H1 (cell line): ENCODE results near the gene RTCA. TPM values are rescaled to one million over a fixed set of nuclear protein-coding genes. Genes with fewer than 3 reads are reported as not detected.

Experiments
- CTCF ChIA-PET: fragments of 300-600 bp; sonication (Branson Sonifier 250); formaldehyde crosslinking; loops from one replicate; lab custom pipeline; 2021; ENCODE audit not compliant: partially characterized antibody; lab: Charles Lee
- POLR2A ChIA-PET: fragments of 300-600 bp; sonication (Branson Sonifier 250); formaldehyde crosslinking; loops from one replicate; lab custom pipeline; 2021; ENCODE audit warnings: inconsistent platforms; ENCODE audit not compliant: partially characterized antibody; lab: Charles Lee
- DNase-seq, 2 experiments: peaks; one replicate each; pipeline versions ENCODE4 v3.0.0 to v3.0.0-alpha.2; 2010 to 2022; ENCODE audit warnings: low spot score in 2 of 2, low read depth in 1 of 2, mixed read lengths in 1 of 2
- FAIRE-seq: peaks from 2 replicates; lab custom pipeline; 2011; peaks lifted over from hg19 to GRCh38; lab: Jason Lieb, UNC
- H2AFZ ChIP-seq: 2 replicates; pipeline ENCODE4 v1.8.1; 2012; ENCODE audit warnings: low read length, inconsistent platforms
- H2AK5ac ChIP-seq: 2 replicates; pipeline ENCODE4 v1.6.1; 2013; ENCODE audit warnings: low read depth, low read length
- H2BK120ac ChIP-seq: replicated peaks from 2 replicates; pipeline ENCODE3; 2013; ENCODE audit warnings: low read depth, low read length, inconsistent platforms
- H2BK12ac ChIP-seq: 2 replicates; pipeline ENCODE4 v1.6.1; 2013; ENCODE audit warnings: low read depth, low read length
- H2BK15ac ChIP-seq: 2 replicates; pipeline ENCODE4 v1.6.1; 2013; ENCODE audit warnings: low read length
- H2BK20ac ChIP-seq: 2 replicates; pipeline ENCODE4 v1.6.1; 2013; ENCODE audit warnings: low read length
- H2BK5ac ChIP-seq: 2 replicates; pipeline ENCODE4 v1.6.1; 2013; ENCODE audit warnings: low read depth, low read length
- H3K14ac ChIP-seq: 2 replicates; pipeline ENCODE4 v1.6.1; 2013; ENCODE audit warnings: inconsistent platforms; ENCODE audit not compliant: insufficient read length
- H3K18ac ChIP-seq: 2 replicates; pipeline ENCODE4 v1.6.1; 2013; ENCODE audit warnings: low read length; ENCODE audit errors: extremely low read depth
- H3K23ac ChIP-seq: 2 replicates; pipeline ENCODE4 v1.6.1; 2013; ENCODE audit warnings: inconsistent platforms; ENCODE audit not compliant: insufficient read length
- H3K23me2 ChIP-seq: 2 replicates; pipeline ENCODE4 v1.6.1; 2013; ENCODE audit warnings: low read depth, low read length
- H3K27ac ChIP-seq: 2 replicates; pipeline ENCODE4 v1.6.1; 2011; ENCODE audit warnings: low read depth, low read length, inconsistent platforms
- H3K27me3 ChIP-seq, 4 experiments: replicated peaks in 1 of 4; 1 replicate in 1 of 4; 2 replicates in 3 of 4; pipeline versions ENCODE4 v1.6.1 to v1.8.1; 2011 to 2013; ENCODE audit warnings: low read length in 3 of 4, mild to moderate bottlenecking in 3 of 4, inconsistent platforms in 2 of 4, mixed read lengths in 2 of 4, moderate library complexity in 1 of 4; ENCODE audit not compliant: control insufficient read depth in 3 of 4, insufficient read depth in 3 of 4; ENCODE audit errors: extremely low read depth in 1 of 4
- H3K36me3 ChIP-seq, 4 experiments: 2 replicates each; pipeline versions ENCODE4 v1.6.1 to v1.8.1; 2011 to 2013; ENCODE audit warnings: mild to moderate bottlenecking in 4 of 4, low read length in 3 of 4, moderate library complexity in 2 of 4, control low read depth in 1 of 4, inconsistent platforms in 1 of 4; ENCODE audit not compliant: insufficient read depth in 4 of 4, control insufficient read depth in 2 of 4
- H3K4ac ChIP-seq: replicated peaks from 2 replicates; pipeline ENCODE3; 2013; ENCODE audit warnings: low read length, low read depth, mixed read lengths, inconsistent platforms; ENCODE audit not compliant: insufficient read length
- H3K4me1 ChIP-seq, 4 experiments: replicated peaks in 1 of 4; 1 replicate in 1 of 4; 2 replicates in 3 of 4; pipeline versions ENCODE4 v1.6.1 to v1.8.1; 2011 to 2013; ENCODE audit warnings: low read length in 3 of 4, inconsistent platforms in 2 of 4, mixed read lengths in 1 of 4; ENCODE audit not compliant: insufficient read depth in 4 of 4, control insufficient read depth in 3 of 4
- H3K4me2 ChIP-seq, 2 experiments: 2 replicates each; pipeline versions ENCODE4 v1.6.1 to v1.8.1; 2011 to 2013; ENCODE audit warnings: low read depth in 2 of 2, low read length in 2 of 2, control low read depth in 1 of 2, inconsistent platforms in 1 of 2, mild to moderate bottlenecking in 1 of 2; ENCODE audit not compliant: insufficient read depth in 1 of 2
- H3K4me3 ChIP-seq, 4 experiments: fragments of 200-600, 300-600 bp in 1 of 4; sonication (generic), shearing (Covaris generic), sonication (Bioruptor Twin) in 1 of 4; 2 replicates each; pipeline versions ENCODE4 v1.5.1 to v1.8.1; 2011 to 2016; ENCODE audit warnings: low read length in 4 of 4, low read depth in 3 of 4, control low read depth in 2 of 4, inconsistent platforms in 2 of 4, mild to moderate bottlenecking in 2 of 4, mixed read lengths in 1 of 4, moderate library complexity in 1 of 4; ENCODE audit not compliant: insufficient read depth in 2 of 4; ENCODE audit errors: extremely low read depth in 1 of 4
- H3K56ac ChIP-seq: replicated peaks from 2 replicates; pipeline ENCODE3; 2013; ENCODE audit warnings: low read depth, mild to moderate bottlenecking, mixed read lengths, low read length, inconsistent platforms; ENCODE audit not compliant: insufficient read length
- H3K79me1 ChIP-seq: 2 replicates; pipeline ENCODE4 v1.6.1; 2013; ENCODE audit warnings: low read depth, low read length, control low read depth
- H3K79me2 ChIP-seq, 2 experiments: 2 replicates each; pipeline versions ENCODE4 v1.6.1 to v1.8.1; 2012 to 2013; ENCODE audit warnings: low read length in 2 of 2, mild to moderate bottlenecking in 2 of 2, inconsistent platforms in 1 of 2; ENCODE audit not compliant: insufficient read depth in 2 of 2, control insufficient read depth in 1 of 2
- H3K9ac ChIP-seq, 4 experiments: replicated peaks in 1 of 4; 1 replicate in 1 of 4; 2 replicates in 3 of 4; pipeline versions ENCODE4 v1.6.1 to v1.8.1; 2011 to 2013; ENCODE audit warnings: low read depth in 3 of 4, low read length in 3 of 4, control low read depth in 2 of 4, mild to moderate bottlenecking in 2 of 4, moderate library complexity in 2 of 4, inconsistent platforms in 1 of 4; ENCODE audit errors: extremely low read depth in 1 of 4
- H3K9me3 ChIP-seq, 2 experiments: 2 replicates each; pipeline versions ENCODE4 v1.6.1 to v1.8.1; 2012 to 2013; ENCODE audit warnings: mild to moderate bottlenecking in 2 of 2, moderate library complexity in 2 of 2, control low read depth in 1 of 2, inconsistent platforms in 1 of 2, low read depth in 1 of 2, low read length in 1 of 2, mixed read lengths in 1 of 2; ENCODE audit not compliant: insufficient read depth in 2 of 2
- H4K20me1 ChIP-seq, 2 experiments: replicated peaks in 1 of 2; 2 replicates each; pipeline versions ENCODE3 to v1.8.1; 2011 to 2013; ENCODE audit warnings: inconsistent platforms in 2 of 2, low read length in 2 of 2, mild to moderate bottlenecking in 1 of 2; ENCODE audit not compliant: insufficient read depth in 2 of 2, control insufficient read depth in 1 of 2
- H4K5ac ChIP-seq: 2 replicates; pipeline ENCODE4 v1.6.1; 2013; ENCODE audit warnings: low read length, low read depth, mixed read lengths, inconsistent platforms; ENCODE audit not compliant: insufficient read length
- H4K8ac ChIP-seq: 2 replicates; pipeline ENCODE4 v1.8.0; 2013; ENCODE audit warnings: mild to moderate bottlenecking, moderate library complexity, low read length, inconsistent platforms; ENCODE audit not compliant: insufficient read depth; ENCODE audit errors: extremely low read depth
- H4K91ac ChIP-seq: replicated peaks from 2 replicates; pipeline ENCODE3; 2013; ENCODE audit warnings: low read length, mixed read lengths, inconsistent platforms; ENCODE audit not compliant: insufficient read length
- JUND ChIP-seq: IDR thresholded peaks from 2 replicates; pipeline ENCODE4 v1.6.1; 2011; ENCODE audit warnings: mild to moderate bottlenecking, improper control_type of control experiment, low read length
- SIN3A ChIP-seq, 2 experiments: IDR thresholded peaks in 1 of 2; conservative IDR thresholded peaks in 1 of 2; 2 replicates each; pipeline ENCODE4 v1.6.1; 2011 to 2012; ENCODE audit warnings: low read length in 2 of 2, improper control_type of control experiment in 1 of 2, low read depth in 1 of 2, mild to moderate bottlenecking in 1 of 2
- SRF ChIP-seq: IDR thresholded peaks from 2 replicates; pipeline ENCODE4 v1.6.1; 2011; ENCODE audit warnings: mild to moderate bottlenecking, low read depth, low read length, moderate library complexity
- TEAD4 ChIP-seq: IDR thresholded peaks from 2 replicates; pipeline ENCODE4 v1.6.1; 2012; ENCODE audit warnings: low read depth, low read length, inconsistent platforms, mixed read lengths
- WGBS, 2 experiments: shearing (Covaris generic) in 1 of 2; methylation state at CpG; one replicate each; pipeline versions ENCODE4 v1.1.6 to v1.1.7; 2013 to 2015; ENCODE audit warnings: low lambda C conversion rate in 2 of 2, mixed read lengths in 2 of 2, inconsistent platforms in 1 of 2, low coverage in 1 of 2, missing lambda C conversion rate in 1 of 2; ENCODE audit not compliant: insufficient replicate concordance in 2 of 2, insufficient coverage in 1 of 2, insufficient read length in 1 of 2; ENCODE audit errors: extremely low coverage in 1 of 2, missing lambda C conversion rate in 1 of 2; 5-methylcytosine and 5-hydroxymethylcytosine counted together
- polyA plus RNA-seq, 7 experiments: library from polyadenylated mRNA; depleted of rRNA in 3 of 7; stranded (reverse) in 5 of 7; unstranded in 2 of 7; fragments of >200 nt in 5 of 7; fragments of 200-250 nt in 2 of 7; gene quantifications; 1 replicate in 5 of 7; 2 replicates in 1 of 7; 4 replicates in 1 of 7; pipeline versions ENCODE4 v1.2.1 to v1.2.3, GENCODE V29; 2011 to 2013; ENCODE audit warnings: missing spikeins in 2 of 7, mixed read lengths in 2 of 7
- total RNA-seq: library from RNA; stranded (reverse); fragmentation: NEBNext Ultra II Directional; extraction: Animal tissue kit (Norgen Biotek cat#: 25700); gene quantifications from 2 replicates; pipeline ENCODE4 v1.2.1, GENCODE V29; 2021

The RTCA gene
- total and polyA plus RNA-seq, 2 of the 8 experiments (the other 6 are each of a cell fraction or from before 2014, with no cell fraction given), result 13.8 to 31.6 TPM

GRCh38 chr1:100217834-100218233 is 48.2 kb upstream of the RTCA start:
- Histone ChIP-seq H2BK12ac (no peak overlapping the region), H4K91ac (no peak overlapping the region), H3K27me3 (no peaks in the 10 kb centered on the region), H4K5ac (no peak overlapping the region), H3K79me2 (no peaks in the 10 kb centered on the region), H4K8ac (no peak overlapping the region), H2AFZ (no peak overlapping the region), H2BK15ac (no peak overlapping the region), H2BK20ac (no peak overlapping the region), H2AK5ac (no peak overlapping the region), H2BK5ac (no peak overlapping the region), H2BK120ac (no peak overlapping the region), H4K20me1 (peaks cover 0 to 2% of the 10 kb centered on the region in 2 experiments), H3K18ac (no peak overlapping the region), H3K23me2 (no peaks in the 10 kb centered on the region), H3K23ac (no peak overlapping the region)
- DNase-seq, result no peak
- TF ChIP-seq SRF, result no peak
- TF ChIP-seq SIN3A (conservative IDR thresholded peaks at IDR 0.05 in 1 of 2, IDR thresholded peaks at IDR 0.05 in 1 of 2; ENCODE audit: low read depth in 1 of 2, low read length in 2 of 2), result no peak
- no peak for TF ChIP-seq TEAD4
- TF ChIP-seq JUND, result no peak
- TF ChIP-seq, all 59 proteins: peak for 0
- Histone ChIP-seq H3K4me3 (no peak overlapping the region), H3K14ac (no peak overlapping the region), H3K36me3 (peaks cover 0 to 40% (median 16%) of the 10 kb centered on the region in 4 experiments; a peak in 6 of 8 replicates), H3K9ac (no peak overlapping the region), H3K9me3 (no peaks in the 10 kb centered on the region), H3K79me1 (no peaks in the 10 kb centered on the region), H3K27ac (no peak overlapping the region), H3K4me2 (no peak overlapping the region), H3K4me1 (no peaks in the 10 kb centered on the region), H3K56ac (no peak overlapping the region), H3K4ac (no peak overlapping the region)
- FAIRE-seq, result no peak
- 86% methylated on average over 2 of the region's 2 CpGs; no CpG with 5 or more reads in 1 of the 2 experiments for WGBS, 2 experiments
- ChIA-PET CTCF (interaction anchor here (0.9 to 1.8 kb wide), 4 partner anchors 7 to 241 kb away, joined by 3 to 6 read pairs (median 4); no protein-coding TSS in a partner anchor), POLR2A (no interaction called here)
